Tibial artery (tissue), 4 donors: ENCODE measurements around the gene C6orf89.
"Not testable (repeated sequence)": the region's sequence is repeated elsewhere in the genome, so short reads cannot be mapped to it uniquely, and the experiment has no call there.

Source experiments
- DNase-seq, 2 donors: peaks; one replicate each; pipeline ENCODE4 v3.0.0-alpha.2; 2019
- H3K27ac ChIP-seq, 2 donors: fragments of 200-600 bp; sonication (generic) in 1 of 2; 1 replicate in 1 of 2; 2 replicates in 1 of 2; pipeline ENCODE4 v1.5.1; 2018 to 2019; ENCODE audit warnings: mild to moderate bottlenecking in 1 of 2
- H3K27me3 ChIP-seq, 2 donors: fragments of 200-600 bp; sonication (generic) in 1 of 2; one replicate each; pipeline versions ENCODE4 v1.5.1 to v1.6.0; 2016 to 2019
- H3K36me3 ChIP-seq, 3 donors: fragments of 200-600 bp; sonication (generic) in 2 of 3; one replicate each; pipeline ENCODE4 v1.5.1; 2016 to 2019; ENCODE audit warnings: mild to moderate bottlenecking in 2 of 3
- H3K4me1 ChIP-seq, 4 donors: fragments of 200-600 bp; sonication (generic) in 2 of 4; 1 replicate in 3 of 4; 2 replicates in 1 of 4; pipeline ENCODE4 v1.5.1; 2016 to 2019
- H3K4me3 ChIP-seq, 2 donors: fragments of 200-600 bp; sonication (generic) in 1 of 2; 1 replicate in 1 of 2; 2 replicates in 1 of 2; pipeline ENCODE4 v1.5.1; 2018 to 2019; ENCODE audit warnings: mild to moderate bottlenecking in 2 of 2
- H3K9me3 ChIP-seq, 3 donors: fragments of 200-600 bp; sonication (generic) in 1 of 3; one replicate each; pipeline ENCODE4 v1.5.1; 2016 to 2019
- CTCF ChIP-seq, 2 experiments: fragments of 200-600 bp in 1 of 2; fragments of 450-650 bp in 1 of 2; IDR thresholded peaks; one replicate each; pipeline ENCODE4 v1.5.1; 2017 to 2019; ENCODE audit warnings: antibody characterized with exemption in 2 of 2, mild to moderate bottlenecking in 1 of 2, moderate library complexity in 1 of 2
- intact Hi-C: fragments of 100-400 bp; cut with DNase I; formaldehyde crosslinking; loops from one replicate; pipeline ENCODE4 v1.15.0; 2023; ENCODE audit warnings: low total_unique reads

Gene C6orf89

GRCh38 chr6:36938536-36938935 lies 52.8 kb downstream of the C6orf89 start:
- no peak overlapping the region for H3K4me3 ChIP-seq
- no peaks in the 10 kb centered on the region for H3K36me3 ChIP-seq
- no peaks in the 10 kb centered on the region for H3K9me3 ChIP-seq
- H3K4me1 ChIP-seq, result peaks cover 0 to 3% (median 0%) of the 10 kb centered on the region in 4 donors
- H3K27ac ChIP-seq, result no peak overlapping the region
- intact Hi-C loops, result no loop called here
- peaks cover 0 to 12% of the 10 kb centered on the region in 2 donors for H3K27me3 ChIP-seq
- no peak for DNase-seq
- no peak for TF ChIP-seq CTCF (IDR thresholded peaks at IDR 0.05)

GRCh38 chr6:36939005-36939404 lies 53.3 kb downstream of the C6orf89 start:
- DNase-seq, H3K27ac ChIP-seq, H3K36me3 ChIP-seq, H3K4me1 ChIP-seq, intact Hi-C loops, H3K9me3 ChIP-seq, H3K4me3 ChIP-seq: not testable (repeated sequence)
- peaks cover 0 to 12% of the 10 kb centered on the region in 2 donors for H3K27me3 ChIP-seq

- Histone ChIP-seq H3K9me3 (no peaks in the 10 kb centered on the region), H3K36me3 (no peaks in the 10 kb centered on the region), H3K4me1 (no peaks in the 10 kb centered on the region), H3K27me3 (peaks cover 0 to 12% of the 10 kb centered on the region in 2 donors), H3K4me3 (no peak overlapping the region), H3K27ac (no peak overlapping the region)
- intact Hi-C loops, result no loop called here
- DNase-seq, result no peak
- no peak for TF ChIP-seq CTCF (IDR thresholded peaks at IDR 0.05)
These were observed 54.3 kb downstream of the C6orf89 start for GRCh38 chr6:36940027-36940426.

- H3K9me3 ChIP-seq, H3K36me3 ChIP-seq, H3K27ac ChIP-seq, intact Hi-C loops, H3K4me3 ChIP-seq, DNase-seq, H3K4me1 ChIP-seq: not testable (repeated sequence)
- H3K27me3 ChIP-seq, result peaks cover 0 to 12% of the 10 kb centered on the region in 2 donors
These were observed 55.8 kb downstream of the C6orf89 start for GRCh38 chr6:36941561-36941960.

GRCh38 chr6:36942329-36942728 lies 56.6 kb downstream of the C6orf89 start:
- H3K4me1 ChIP-seq, H3K27ac ChIP-seq, H3K9me3 ChIP-seq, H3K4me3 ChIP-seq, H3K36me3 ChIP-seq, intact Hi-C loops, DNase-seq: not testable (repeated sequence)
- peaks cover 0 to 12% of the 10 kb centered on the region in 2 donors for H3K27me3 ChIP-seq

GRCh38 chr6:36944650-36945049 lies 58.9 kb downstream of the C6orf89 start:
- DNase-seq, result no peak
- no peak for TF ChIP-seq CTCF (IDR thresholded peaks at IDR 0.05)
- H3K36me3 ChIP-seq, result no peaks in the 10 kb centered on the region
- H3K27me3 ChIP-seq, result peaks cover 0 to 8% of the 10 kb centered on the region in 2 donors
- no peak overlapping the region for H3K27ac ChIP-seq
- intact Hi-C loops, result no loop called here
- H3K4me3 ChIP-seq, result no peak overlapping the region
- no peaks in the 10 kb centered on the region for H3K4me1 ChIP-seq
- no peaks in the 10 kb centered on the region for H3K9me3 ChIP-seq

GRCh38 chr6:36945301-36945700 lies 59.5 kb downstream of the C6orf89 start:
- H3K36me3 ChIP-seq, result no peaks in the 10 kb centered on the region
- H3K4me3 ChIP-seq, result no peak overlapping the region
- H3K27me3 ChIP-seq, result peaks cover 0 to 4% of the 10 kb centered on the region in 2 donors
- H3K27ac ChIP-seq, result no peak overlapping the region
- H3K4me1 ChIP-seq, result no peaks in the 10 kb centered on the region
- no peak for TF ChIP-seq CTCF (IDR thresholded peaks at IDR 0.05)
- intact Hi-C loops, result no loop called here
- H3K9me3 ChIP-seq, result no peaks in the 10 kb centered on the region
- DNase-seq, result no peak
